ENCODE data around the gene PTPRT.

Gene PTPRT

GRCh38 chr20:42100137-42100704 is 1089.5 kb downstream of the PTPRT start:
- no peak for DNase-seq (ENCODE audit: extremely low spot score)
- TF ChIP-seq ARNT (IDR thresholded peaks at IDR 0.05) = no peak
- no peak for TF ChIP-seq NFRKB (IDR thresholded peaks at IDR 0.05)
- TF ChIP-seq CTBP1 (IDR thresholded peaks at IDR 0.05; ENCODE audit: borderline replicate concordance) = no peak
- no peak for TF ChIP-seq HDGF (IDR thresholded peaks at IDR 0.05; ENCODE audit: borderline replicate concordance)
- no peak for TF ChIP-seq ZNF384 (IDR thresholded peaks at IDR 0.05)
- no peak for TF ChIP-seq SUZ12 (IDR thresholded peaks at IDR 0.05)
- no peak for TF ChIP-seq ELF4 (IDR thresholded peaks at IDR 0.05)
- no peak for TF ChIP-seq SP1 (IDR thresholded peaks at IDR 0.05)
- no peak for TF ChIP-seq LEF1 (IDR thresholded peaks at IDR 0.05; ENCODE audit: borderline replicate concordance)
- no peak for TF ChIP-seq FOXA1 (IDR thresholded peaks at IDR 0.05)
- no peak for TF ChIP-seq BHLHE40 (IDR thresholded peaks at IDR 0.05; ENCODE audit: borderline replicate concordance)
- no peak for TF ChIP-seq FOXM1 (IDR thresholded peaks at IDR 0.05; ENCODE audit: borderline replicate concordance)
- ChIA-PET POLR2A (no interaction called here), CTCF (no interaction called here)

- POLR2A ChIA-PET = no interaction called here
- TF ChIP-seq HDGF (IDR thresholded peaks at IDR 0.05; ENCODE audit: borderline replicate concordance) (no peak), TARDBP (IDR thresholded peaks at IDR 0.05) (no peak), ZNF384 (IDR thresholded peaks at IDR 0.05) (no peak), L3MBTL2 (conservative IDR thresholded peaks at IDR 0.05) (no peak), SP1 (IDR thresholded peaks at IDR 0.05) (no peak), SUZ12 (IDR thresholded peaks at IDR 0.05) (no peak)
- no peak for DNase-seq (ENCODE audit: extremely low spot score)
- CTCF ChIA-PET = no interaction called here
Observed at GRCh38 chr20:42099101-42099500, 1090.6 kb downstream of the PTPRT start.

- ChIA-PET CTCF (no interaction called here), POLR2A (no interaction called here)
- TF ChIP-seq BHLHE40 (IDR thresholded peaks at IDR 0.05; ENCODE audit: borderline replicate concordance) (no peak), NFRKB (IDR thresholded peaks at IDR 0.05) (no peak), CTBP1 (IDR thresholded peaks at IDR 0.05; ENCODE audit: borderline replicate concordance) (no peak), FOXA1 (IDR thresholded peaks at IDR 0.05) (no peak), LEF1 (IDR thresholded peaks at IDR 0.05; ENCODE audit: borderline replicate concordance) (no peak), FOXM1 (IDR thresholded peaks at IDR 0.05; ENCODE audit: borderline replicate concordance) (no peak), ELF4 (IDR thresholded peaks at IDR 0.05) (no peak), HDGF (IDR thresholded peaks at IDR 0.05; ENCODE audit: borderline replicate concordance) (no peak), ZNF384 (IDR thresholded peaks at IDR 0.05) (no peak), TARDBP (IDR thresholded peaks at IDR 0.05) (no peak), SP1 (IDR thresholded peaks at IDR 0.05) (no peak), SUZ12 (IDR thresholded peaks at IDR 0.05) (no peak), ARNT (IDR thresholded peaks at IDR 0.05) (no peak), PKNOX1 (IDR thresholded peaks at IDR 0.05) (no peak), L3MBTL2 (conservative IDR thresholded peaks at IDR 0.05) (no peak), FOXK2 (IDR thresholded peaks at IDR 0.05) (no peak)
- no peak for DNase-seq (ENCODE audit: extremely low spot score)
Observed at GRCh38 chr20:42098418-42098817, 1091.3 kb downstream of the PTPRT start.

- CTCF ChIA-PET = no interaction called here
- DNase-seq (ENCODE audit: extremely low spot score) = no peak
- TF ChIP-seq NFRKB (IDR thresholded peaks at IDR 0.05) (no peak), ARNT (IDR thresholded peaks at IDR 0.05) (no peak), HDGF (IDR thresholded peaks at IDR 0.05; ENCODE audit: borderline replicate concordance) (no peak), CTBP1 (IDR thresholded peaks at IDR 0.05; ENCODE audit: borderline replicate concordance) (no peak), FOXK2 (IDR thresholded peaks at IDR 0.05) (no peak), SUZ12 (IDR thresholded peaks at IDR 0.05) (no peak), FOXA1 (IDR thresholded peaks at IDR 0.05) (no peak), SP1 (IDR thresholded peaks at IDR 0.05) (no peak), TARDBP (IDR thresholded peaks at IDR 0.05) (no peak), L3MBTL2 (conservative IDR thresholded peaks at IDR 0.05) (no peak), BHLHE40 (IDR thresholded peaks at IDR 0.05; ENCODE audit: borderline replicate concordance) (no peak), ZNF384 (IDR thresholded peaks at IDR 0.05) (no peak), FOXM1 (IDR thresholded peaks at IDR 0.05; ENCODE audit: borderline replicate concordance) (no peak)
- POLR2A ChIA-PET = no interaction called here
Observed at GRCh38 chr20:42097741-42098140, 1092.0 kb downstream of the PTPRT start.

GRCh38 chr20:42095221-42095620 is 1094.5 kb downstream of the PTPRT start:
- POLR2A ChIA-PET = no interaction called here
- CTCF ChIA-PET = no interaction called here
- TF ChIP-seq TARDBP (IDR thresholded peaks at IDR 0.05) (no peak), LEF1 (IDR thresholded peaks at IDR 0.05; ENCODE audit: borderline replicate concordance) (no peak), FOXM1 (IDR thresholded peaks at IDR 0.05; ENCODE audit: borderline replicate concordance) (no peak)
- DNase-seq (ENCODE audit: extremely low spot score) = no peak

GRCh38 chr20:42093542-42094440 is 1095.9 kb downstream of the PTPRT start:
- ChIA-PET POLR2A (no interaction called here), CTCF (no interaction called here)
- no peak for TF ChIP-seq SUZ12 (IDR thresholded peaks at IDR 0.05)
- TF ChIP-seq CTBP1 (IDR thresholded peaks at IDR 0.05; ENCODE audit: borderline replicate concordance) = no peak
- TF ChIP-seq ZNF384 (IDR thresholded peaks at IDR 0.05) = no peak
- TF ChIP-seq TARDBP (IDR thresholded peaks at IDR 0.05) = no peak
- no peak for TF ChIP-seq FOXA1 (IDR thresholded peaks at IDR 0.05)
- TF ChIP-seq FOXM1 (IDR thresholded peaks at IDR 0.05; ENCODE audit: borderline replicate concordance) = no peak
- no peak for TF ChIP-seq SP1 (IDR thresholded peaks at IDR 0.05)
- TF ChIP-seq ELF4 (IDR thresholded peaks at IDR 0.05) = no peak
- TF ChIP-seq L3MBTL2 (conservative IDR thresholded peaks at IDR 0.05) = no peak
- TF ChIP-seq HDGF (IDR thresholded peaks at IDR 0.05; ENCODE audit: borderline replicate concordance) = no peak
- TF ChIP-seq PKNOX1 (IDR thresholded peaks at IDR 0.05) = no peak
- no peak for TF ChIP-seq ARNT (IDR thresholded peaks at IDR 0.05)
- no peak for DNase-seq (ENCODE audit: extremely low spot score)
